ENCODE data around the gene LTB4R. TPM values are rescaled to one million over a fixed set of nuclear protein-coding genes. Genes with fewer than 3 reads are reported as not detected.
"Not testable (repeated sequence)": the region's sequence is repeated elsewhere in the genome, so short reads cannot be mapped to it uniquely, and the experiment has no call there.

Gene LTB4R
- total RNA-seq, 1 experiment from 2014 or later: 10.3 TPM

- peaks cover 18% of the 10 kb centered on the region; the same call in 1 of the 2 replicates for H3K4me1 ChIP-seq (replicated peaks; ENCODE audit: insufficient read depth)
- BruUV-seq (replicated peaks): no TSS peak
- 0 out of 2 replicates have a peak overlapping the region, but pooled peaks have one; percentile 15 for H3K4me2 ChIP-seq
- H3K9me2 ChIP-seq (ENCODE audit: insufficient read depth): no peaks in the 10 kb centered on the region
- no peaks in the 10 kb centered on the region for H3K27me3 ChIP-seq (ENCODE audit: insufficient read depth, low read depth)
- no peaks in the 10 kb centered on the region for H3F3A ChIP-seq (ENCODE audit: insufficient read depth, low read depth)
- TF ChIP-seq EZH2 (IDR thresholded peaks at IDR 0.05; ENCODE audit: low read depth) (no peak), CTCF (conservative IDR thresholded peaks at IDR 0.05) (no peak)
- H3K36me3 ChIP-seq (ENCODE audit: low read depth): no peaks in the 10 kb centered on the region
- H3K4me3 ChIP-seq: no peak overlapping the region
- no peaks in the 10 kb centered on the region for H3K9me3 ChIP-seq (ENCODE audit: insufficient read depth, low read depth)
- POLR2A ChIA-PET (ENCODE audit: unreplicated experiment): no interaction called here
- no peaks in the 10 kb centered on the region for H3K79me2 ChIP-seq (ENCODE audit: low read depth)
- H2AFZ ChIP-seq: no peak overlapping the region
- DNase-seq: peak in 1 of 2 experiments; percentile 34
- H3K27ac ChIP-seq: no peak overlapping the region; the same call in 1 of the 2 replicates
- H4K20me1 ChIP-seq (ENCODE audit: insufficient read depth): no peaks in the 10 kb centered on the region
- CTCF ChIA-PET: no interaction called here
- intact Hi-C loops (cut with micrococcal nuclease; ENCODE audit: unreplicated experiment): no loop called here
These were observed 42.5 kb downstream of the LTB4R start for GRCh38 chr14:24353559-24354481.

- H3K9me2 ChIP-seq (ENCODE audit: insufficient read depth); H2AFZ ChIP-seq; CTCF ChIA-PET; H3K27me3 ChIP-seq (ENCODE audit: insufficient read depth, low read depth); H3K27ac ChIP-seq; H3K36me3 ChIP-seq (ENCODE audit: low read depth); H4K20me1 ChIP-seq (ENCODE audit: insufficient read depth); BruUV-seq (replicated peaks); POLR2A ChIA-PET (ENCODE audit: unreplicated experiment); DNase-seq; H3K79me2 ChIP-seq (ENCODE audit: low read depth); H3F3A ChIP-seq (ENCODE audit: insufficient read depth, low read depth); H3K4me3 ChIP-seq; H3K9me3 ChIP-seq (ENCODE audit: insufficient read depth, low read depth); intact Hi-C loops (cut with micrococcal nuclease; ENCODE audit: unreplicated experiment): not testable (repeated sequence)
- Histone ChIP-seq H3K4me2 (0 out of 2 replicates have a peak overlapping the region, but pooled peaks have one; percentile 15), H3K4me1 (replicated peaks; ENCODE audit: insufficient read depth) (peaks cover 18% of the 10 kb centered on the region; the same call in 1 of the 2 replicates)
These were observed 43.2 kb downstream of the LTB4R start for GRCh38 chr14:24354482-24354825.

GRCh38 chr14:24355009-24355408 is 43.7 kb downstream of the LTB4R start:
- DNase-seq: no peak
- Histone ChIP-seq H3K9me2 (ENCODE audit: insufficient read depth) (no peaks in the 10 kb centered on the region), H3K4me3 (no peak overlapping the region), H3K27me3 (ENCODE audit: insufficient read depth, low read depth) (no peaks in the 10 kb centered on the region), H3K79me2 (ENCODE audit: low read depth) (no peaks in the 10 kb centered on the region), H2AFZ (no peak overlapping the region; the same call in 1 of the 2 replicates), H4K20me1 (ENCODE audit: insufficient read depth) (no peaks in the 10 kb centered on the region), H3K36me3 (ENCODE audit: low read depth) (no peaks in the 10 kb centered on the region), H3K27ac (no peak overlapping the region), H3K4me1 (replicated peaks; ENCODE audit: insufficient read depth) (peaks cover 18% of the 10 kb centered on the region; the same call in 1 of the 2 replicates), H3K9me3 (ENCODE audit: insufficient read depth, low read depth) (no peaks in the 10 kb centered on the region), H3F3A (ENCODE audit: insufficient read depth, low read depth) (no peaks in the 10 kb centered on the region), H3K4me2 (no peak overlapping the region)
- no TSS peak for BruUV-seq (replicated peaks)
- intact Hi-C loops (cut with micrococcal nuclease; ENCODE audit: unreplicated experiment): no loop called here
- ChIA-PET CTCF (no interaction called here), POLR2A (ENCODE audit: unreplicated experiment) (no interaction called here)
- TF ChIP-seq EZH2 (IDR thresholded peaks at IDR 0.05; ENCODE audit: low read depth): no peak
- TF ChIP-seq CTCF (conservative IDR thresholded peaks at IDR 0.05): no peak

Measured in PC-9 (cell line).